Activated T-helper 2 cell treated with anti-CD3 and anti-CD28 coated beads, Interferon-gamma antibody, Interleukin-2, Interleukin-4, amounts not matched to agents 10 μg/mL and 5 μg/mL and 100 μg/mL, durations not matched to agents 14 hours and 24 hours and 36 hours (primary cell): ENCODE results near the gene CCDC7. TPM values are rescaled to one million over a fixed set of nuclear protein-coding genes. Genes with fewer than 3 reads are reported as not detected.
A peak's percentile ranks its signal among the peaks of the same experiment; 100 is the strongest.
"Not testable (repeated sequence)": the region's sequence is repeated elsewhere in the genome, so short reads cannot be mapped to it uniquely, and the experiment has no call there.

Source experiments
- DNase-seq: peaks from one replicate; pipeline ENCODE4 v3.0.0; 2021; ENCODE audit warnings: low spot score
- H3K27ac Mint-ChIP-seq: one replicate; pipeline ENCODE4 v1.8.0; 2021; ENCODE audit warnings: mixed read lengths
- H3K27me3 Mint-ChIP-seq: one replicate; pipeline ENCODE4 v1.8.0; 2021; ENCODE audit warnings: low read depth, mixed read lengths
- H3K36me3 Mint-ChIP-seq: one replicate; pipeline ENCODE4 v1.8.0; 2021; ENCODE audit warnings: low read depth, mixed read lengths
- H3K4me1 Mint-ChIP-seq: one replicate; pipeline ENCODE4 v1.8.0; 2021; ENCODE audit warnings: low read depth, mixed read lengths
- H3K4me3 Mint-ChIP-seq: one replicate; pipeline ENCODE4 v1.8.0; 2021; ENCODE audit warnings: low read depth, mild to moderate bottlenecking, moderate library complexity, mixed read lengths
- H3K9me3 Mint-ChIP-seq: one replicate; pipeline ENCODE4 v1.8.0; 2021; ENCODE audit warnings: mixed read lengths
- intact Hi-C: fragments of 100-400 bp; cut with micrococcal nuclease; formaldehyde crosslinking; loops from one replicate; pipeline ENCODE4 v1.15.1; 2023
- total RNA-seq: library from RNA; stranded (reverse); gene quantifications from 2 replicates; pipeline ENCODE4 v1.2.3, GENCODE V29; 2022

Gene CCDC7
- total RNA-seq: 12.2 and 14.0 TPM in 2 replicates

GRCh38 chr10:32445740-32446535 lies at the start of gene CCDC7:
Gene CCDC7, plus strand, starts transcription at chr10:32446140. Its CDS starts 5,503 bp downstream, at chr10:32451643.
- peak within 1 kb of the TSS; percentile 90 for H3K4me3 Mint-ChIP-seq
- H3K4me1 Mint-ChIP-seq: peaks cover 10% of the 10 kb centered on the region
- peaks cover 2% of the 10 kb centered on the region for H3K27me3 Mint-ChIP-seq
- peaks cover 4% of the 10 kb centered on the region for H3K9me3 Mint-ChIP-seq
- intact Hi-C loops: loop anchor here (1.0 to 10.0 kb wide), 5 partner anchors 33 to 511 kb away; partner anchors contain the start of genes ITGB1 and KIF5B
- DNase-seq: peak; percentile 82
- no peaks in the 10 kb centered on the region for H3K36me3 Mint-ChIP-seq
- peak within 1 kb of the TSS; percentile 94 for H3K27ac Mint-ChIP-seq

- H3K36me3 Mint-ChIP-seq, H3K4me3 Mint-ChIP-seq, H3K27me3 Mint-ChIP-seq, H3K27ac Mint-ChIP-seq, intact Hi-C loops, H3K4me1 Mint-ChIP-seq, DNase-seq, H3K9me3 Mint-ChIP-seq: not testable (repeated sequence)
Measured at GRCh38 chr10:32397163-32397562, 48.8 kb upstream of the CCDC7 start.

GRCh38 chr10:32399720-32400119 lies 46.2 kb upstream of the CCDC7 start:
- H3K4me1 Mint-ChIP-seq, H3K9me3 Mint-ChIP-seq, H3K27ac Mint-ChIP-seq, intact Hi-C loops, H3K27me3 Mint-ChIP-seq, DNase-seq, H3K36me3 Mint-ChIP-seq, H3K4me3 Mint-ChIP-seq: not testable (repeated sequence)

DNA sequence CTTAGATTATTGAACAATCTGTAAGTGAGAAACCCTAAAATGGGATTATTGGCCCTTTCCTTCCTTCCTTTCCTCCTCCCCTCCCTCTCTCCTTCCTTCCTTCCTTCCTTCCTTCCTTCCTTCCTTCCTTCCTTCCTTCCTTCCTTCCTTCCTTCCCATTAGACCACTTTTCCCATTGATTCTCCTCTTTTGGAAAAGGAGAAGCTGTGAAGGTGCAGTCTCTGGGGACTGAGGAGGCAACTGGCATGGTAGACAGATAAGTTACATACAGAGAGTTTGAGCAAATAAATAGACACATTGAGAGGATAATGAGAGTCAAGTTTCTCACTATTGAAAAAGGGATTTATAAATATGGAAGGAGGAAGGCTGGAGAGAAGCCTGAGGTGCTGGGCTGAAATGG lies 45.0 kb upstream of the CCDC7 start:
- Mint-ChIP-seq H3K4me1 (no peaks in the 10 kb centered on the region), H3K9me3 (no peaks in the 10 kb centered on the region), H3K27ac (no peak overlapping the region), H3K4me3 (no peak overlapping the region), H3K36me3 (no peaks in the 10 kb centered on the region), H3K27me3 (no peaks in the 10 kb centered on the region)
- DNase-seq: no peak
- intact Hi-C loops: no loop called here

DNA sequence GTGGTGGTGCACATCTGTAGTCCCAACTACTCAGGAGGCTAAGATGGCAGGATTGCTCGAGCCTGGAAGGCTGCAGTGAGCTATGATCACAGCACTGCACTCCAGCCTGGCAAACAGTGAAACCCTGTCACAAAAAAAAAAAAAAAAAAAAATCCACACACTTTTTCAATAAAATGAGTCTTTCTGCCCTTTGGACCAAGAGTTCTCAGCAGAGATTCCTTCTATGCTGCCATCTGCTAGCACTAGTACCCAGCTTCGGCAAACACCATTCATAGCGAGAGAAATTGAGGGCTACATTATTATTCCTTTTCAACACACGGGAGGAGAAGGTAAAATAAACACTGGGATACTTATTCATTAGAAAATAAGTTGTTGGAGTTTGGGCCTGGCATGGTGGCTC lies 43.4 kb upstream of the CCDC7 start:
- DNase-seq: no peak
- intact Hi-C loops: no loop called here
- Mint-ChIP-seq H3K9me3 (no peaks in the 10 kb centered on the region), H3K4me1 (no peaks in the 10 kb centered on the region), H3K4me3 (no peak overlapping the region), H3K27me3 (no peaks in the 10 kb centered on the region), H3K27ac (no peak overlapping the region), H3K36me3 (no peaks in the 10 kb centered on the region)

DNA sequence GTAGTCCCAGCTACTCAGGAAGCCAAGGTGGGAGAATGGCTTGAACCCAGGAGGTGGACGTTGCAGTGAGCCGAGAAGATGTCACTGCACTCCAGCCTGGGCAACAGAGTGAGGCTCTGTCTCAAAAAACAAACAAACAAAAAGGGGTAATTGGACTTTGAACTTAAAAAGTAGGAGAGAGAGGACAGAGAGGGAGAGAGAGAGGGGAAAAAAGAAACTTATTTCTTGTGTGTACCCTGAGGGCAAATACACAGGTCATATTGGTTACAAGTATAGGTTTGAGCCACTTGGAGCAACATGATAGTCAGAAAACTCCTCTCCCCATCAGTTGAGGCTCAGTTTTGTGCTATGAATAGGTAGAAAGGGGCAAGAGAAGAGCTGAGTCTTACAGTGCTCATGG lies 42.8 kb upstream of the CCDC7 start:
- Mint-ChIP-seq H3K27ac (no peak overlapping the region), H3K4me3 (no peak overlapping the region), H3K4me1 (no peaks in the 10 kb centered on the region), H3K9me3 (no peaks in the 10 kb centered on the region), H3K36me3 (no peaks in the 10 kb centered on the region), H3K27me3 (no peaks in the 10 kb centered on the region)
- intact Hi-C loops: no loop called here
- DNase-seq: no peak

GRCh38 chr10:32408690-32409089 lies 37.2 kb upstream of the CCDC7 start:
- intact Hi-C loops: no loop called here
- no peaks in the 10 kb centered on the region for H3K27me3 Mint-ChIP-seq

GRCh38 chr10:32409741-32410140 lies 36.2 kb upstream of the CCDC7 start:
- H3K4me3 Mint-ChIP-seq: no peak overlapping the region
- no peaks in the 10 kb centered on the region for H3K27me3 Mint-ChIP-seq
- DNase-seq: no peak
- no peak overlapping the region for H3K27ac Mint-ChIP-seq
- H3K4me1 Mint-ChIP-seq: peaks cover 6% of the 10 kb centered on the region
- no peaks in the 10 kb centered on the region for H3K9me3 Mint-ChIP-seq
- intact Hi-C loops: loop anchor here (5.0 kb wide), 1 partner anchor 32 kb away; no protein-coding TSS in a partner anchor
- H3K36me3 Mint-ChIP-seq: no peaks in the 10 kb centered on the region

More at GRCh38 chr10:32408690-32409089, 37.2 kb upstream of the CCDC7 start:
- H3K27ac Mint-ChIP-seq: no peak overlapping the region
- H3K36me3 Mint-ChIP-seq: no peaks in the 10 kb centered on the region
- H3K4me1 Mint-ChIP-seq: peaks cover 5% of the 10 kb centered on the region
- no peak for DNase-seq
- H3K9me3 Mint-ChIP-seq: no peaks in the 10 kb centered on the region
- no peak overlapping the region for H3K4me3 Mint-ChIP-seq

DNA sequence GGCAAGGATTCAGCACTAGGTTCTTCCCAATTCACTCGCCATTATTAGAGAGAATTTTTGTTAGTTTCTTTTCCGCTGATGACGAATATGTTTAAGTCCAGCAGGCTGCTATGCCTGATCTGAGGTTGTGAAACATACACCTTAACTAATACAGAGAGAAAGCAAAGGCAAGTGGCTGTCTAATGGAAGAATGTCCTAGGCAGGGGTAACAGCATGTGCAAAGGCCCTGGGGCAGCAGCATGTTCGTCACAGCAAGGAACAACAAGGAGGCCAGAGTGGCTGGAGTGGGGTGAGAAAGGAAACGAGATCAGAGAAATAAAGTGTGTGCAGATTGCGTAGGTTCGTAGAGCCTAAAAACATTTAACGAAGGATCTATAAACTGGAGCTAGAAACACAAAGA lies 35.4 kb upstream of the CCDC7 start:
- Mint-ChIP-seq H3K4me3 (no peak overlapping the region), H3K36me3 (no peaks in the 10 kb centered on the region), H3K27me3 (no peaks in the 10 kb centered on the region), H3K27ac (no peak overlapping the region), H3K9me3 (no peaks in the 10 kb centered on the region), H3K4me1 (peaks cover 6% of the 10 kb centered on the region)
- DNase-seq: no peak
- intact Hi-C loops: loop anchor here (5.0 kb wide), 1 partner anchor 33 kb away; no protein-coding TSS in a partner anchor

GRCh38 chr10:32411797-32412498 lies 34.0 kb upstream of the CCDC7 start:
- Mint-ChIP-seq H3K9me3 (no peaks in the 10 kb centered on the region), H3K4me3 (no peak overlapping the region), H3K36me3 (no peaks in the 10 kb centered on the region), H3K4me1 (peaks cover 6% of the 10 kb centered on the region), H3K27ac (no peak overlapping the region), H3K27me3 (no peaks in the 10 kb centered on the region)
- intact Hi-C loops: loop anchor here (5.0 kb wide), 1 partner anchor 35 kb away; no protein-coding TSS in a partner anchor
- no peak for DNase-seq

DNA sequence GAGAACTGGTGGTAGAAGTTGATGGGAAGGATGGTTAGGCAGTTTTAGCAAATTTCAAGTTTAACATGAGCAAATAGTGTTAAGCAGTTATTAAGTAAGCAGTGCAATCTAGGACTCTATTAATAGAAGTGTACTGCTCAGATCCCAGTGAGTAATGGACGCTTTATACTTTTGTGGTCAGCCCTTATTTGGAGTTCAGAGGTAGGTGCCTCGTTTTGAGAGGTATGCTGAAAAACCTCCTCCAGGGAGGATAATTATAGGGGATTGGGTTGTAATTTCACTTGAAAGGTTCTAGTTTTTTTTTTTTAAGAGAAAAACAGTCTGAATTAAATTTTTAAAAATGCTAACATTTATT lies 33.5 kb upstream of the CCDC7 start:
- Mint-ChIP-seq H3K27ac (no peak overlapping the region), H3K9me3 (no peaks in the 10 kb centered on the region), H3K27me3 (no peaks in the 10 kb centered on the region), H3K4me1 (peaks cover 6% of the 10 kb centered on the region), H3K36me3 (no peaks in the 10 kb centered on the region), H3K4me3 (no peak overlapping the region)
- intact Hi-C loops: loop anchor here (5.0 kb wide), 1 partner anchor 35 kb away; no protein-coding TSS in a partner anchor
- DNase-seq: no peak

DNA sequence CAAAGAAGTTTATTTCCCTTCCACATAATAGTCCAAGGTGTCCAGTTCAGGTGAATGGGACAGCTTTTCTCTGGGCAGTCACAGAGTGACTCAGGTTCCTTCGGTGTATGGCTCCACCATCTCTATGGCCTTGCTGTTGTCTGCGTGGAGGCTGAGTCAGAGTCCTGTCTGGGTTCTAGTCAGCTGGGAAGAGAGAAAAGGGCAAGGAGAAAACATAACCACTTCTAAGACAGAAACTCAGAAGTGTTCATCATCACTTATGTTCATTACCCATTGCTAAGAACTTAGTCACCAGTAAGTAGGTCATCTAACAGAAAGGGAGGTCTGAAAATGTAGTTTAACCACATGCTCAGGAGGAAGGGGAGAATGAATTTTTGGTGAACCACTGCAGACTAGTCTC lies 32.4 kb upstream of the CCDC7 start:
- DNase-seq: no peak
- no peak overlapping the region for H3K4me3 Mint-ChIP-seq
- H3K36me3 Mint-ChIP-seq: no peaks in the 10 kb centered on the region
- H3K9me3 Mint-ChIP-seq: no peaks in the 10 kb centered on the region
- intact Hi-C loops: loop anchor here (1.0 to 5.0 kb wide), 2 partner anchors 32 to 36 kb away; no protein-coding TSS in a partner anchor
- peak overlapping the region; percentile 9 for H3K27ac Mint-ChIP-seq
- H3K27me3 Mint-ChIP-seq: peaks cover 4% of the 10 kb centered on the region
- H3K4me1 Mint-ChIP-seq: peaks cover 6% of the 10 kb centered on the region

GRCh38 chr10:32415361-32415760 lies 30.6 kb upstream of the CCDC7 start:
- no peak overlapping the region for H3K4me3 Mint-ChIP-seq
- peaks cover 6% of the 10 kb centered on the region for H3K4me1 Mint-ChIP-seq
- no peak for DNase-seq
- intact Hi-C loops: no loop called here
- no peak overlapping the region for H3K27ac Mint-ChIP-seq
- no peaks in the 10 kb centered on the region for H3K9me3 Mint-ChIP-seq
- H3K36me3 Mint-ChIP-seq: no peaks in the 10 kb centered on the region
- peaks cover 6% of the 10 kb centered on the region for H3K27me3 Mint-ChIP-seq
